HCT116 (cell line): ENCODE measurements around the gene MAGEA12. TPM values are rescaled to one million over a fixed set of nuclear protein-coding genes. Genes with fewer than 3 reads are reported as not detected.

Experiments used
- ATAC-seq: fragments of 200-7000 bp; cut with Tn5 transposase; 2 replicates; pipeline ENCODE4 v1.9.1; 2020; ENCODE audit warnings: mild to moderate bottlenecking, moderate library complexity
- Bru-seq: library from RNA; stranded (reverse); fragments of 400-500 nt; gene quantifications from one replicate; lab custom pipeline; 2021; lab: Mats Ljungman, UMichigan
- BruChase-seq, 2 experiments: library from RNA; stranded (reverse); fragments of 400-500 nt; gene quantifications; one replicate each; lab custom pipeline; 2021; lab: Mats Ljungman, UMichigan
- BruUV-seq: library from RNA; stranded (reverse); fragments of 400-500 nt; replicated peaks from 2 replicates; lab custom pipeline; 2021; lab: Mats Ljungman, UMichigan
- CTCF ChIA-PET: fragments of 300-600 bp; sonication (Branson Sonifier 250); formaldehyde crosslinking; loops from one replicate; lab custom pipeline; 2021; ENCODE audit warnings: antibody characterized with exemption; lab: Charles Lee
- POLR2A ChIA-PET: fragments of 300-600, 350-600 bp; sonication (Branson Sonifier 250); formaldehyde crosslinking; loops from one replicate; lab custom pipeline; 2021; ENCODE audit warnings: antibody characterized with exemption; lab: Charles Lee
- RAD21 ChIA-PET, 2 experiments: fragments of 300-600 bp; sonication (Branson Sonifier 250); formaldehyde crosslinking; loops; one replicate each; lab custom pipeline; 2023; ENCODE audit warnings: low total read pairs in 2 of 2; ENCODE audit not compliant: uncharacterized antibody in 2 of 2, unreplicated experiment in 2 of 2, low non-redundant PET in 1 of 2; lab: Charles Lee
- DNase-seq: peaks from one replicate; pipeline ENCODE4 v3.0.0-alpha.2; 2010; ENCODE audit warnings: low read depth, low spot score
- H2AFZ ChIP-seq: fragments of 200-600 bp; shearing (Covaris generic), sonication (generic); 2 replicates; pipeline ENCODE4 v1.6.1; 2017; ENCODE audit warnings: low read depth, mixed run types, mixed read lengths, antibody characterized with exemption, low read length; ENCODE audit not compliant: poor library complexity, severe bottlenecking
- H3K27ac ChIP-seq: 2 replicates; pipeline ENCODE4 v1.5.1; 2012; ENCODE audit warnings: low read depth, low read length
- H3K27me3 ChIP-seq: fragments of 200-600 bp; sonication (generic); 2 replicates; pipeline ENCODE4 v1.6.1; 2016; ENCODE audit warnings: mixed run types, low read length, mixed read lengths; ENCODE audit not compliant: insufficient read depth
- H3K36me3 ChIP-seq, 2 experiments: fragments of 200-500 bp in 1 of 2; fragments of 200-600 bp in 1 of 2; sonication (Bioruptor generic) in 1 of 2; sonication (generic) in 1 of 2; 2 replicates each; pipeline versions ENCODE4 v1.5.1 to v1.6.1; 2014 to 2016; ENCODE audit warnings: low read length in 2 of 2, inconsistent platforms in 1 of 2, mixed read lengths in 1 of 2, mixed run types in 1 of 2; ENCODE audit not compliant: insufficient read depth in 2 of 2, control insufficient read depth in 1 of 2
- H3K4me1 ChIP-seq, 2 experiments: fragments of 200-600 bp in 1 of 2; sonication (generic) in 1 of 2; 2 replicates each; pipeline versions ENCODE4 v1.5.1 to v1.6.1; 2012 to 2017; ENCODE audit warnings: low read length in 2 of 2, inconsistent platforms in 1 of 2, mild to moderate bottlenecking in 1 of 2, mixed read lengths in 1 of 2, mixed run types in 1 of 2, moderate library complexity in 1 of 2; ENCODE audit not compliant: insufficient read depth in 2 of 2, control insufficient read depth in 1 of 2
- H3K4me2 ChIP-seq: fragments of 200-600 bp; sonication (generic); 2 replicates; pipeline ENCODE4 v1.6.1; 2017; ENCODE audit warnings: mixed run types, low read length, mixed read lengths
- H3K4me3 ChIP-seq, 2 experiments: fragments of 200-600 bp in 1 of 2; sonication (generic) in 1 of 2; replicated peaks in 1 of 2; 2 replicates each; pipeline ENCODE4 v1.5.1; 2011 to 2016; ENCODE audit warnings: low read length in 2 of 2, control low read depth in 1 of 2, low read depth in 1 of 2, mild to moderate bottlenecking in 1 of 2, mixed read lengths in 1 of 2, mixed run types in 1 of 2
- H3K79me2 ChIP-seq: fragments of 200-600 bp; sonication (generic); 2 replicates; pipeline ENCODE4 v1.6.1; 2017; ENCODE audit warnings: mild to moderate bottlenecking, mixed run types, low read length, moderate library complexity, mixed read lengths; ENCODE audit not compliant: insufficient read depth
- H3K9ac ChIP-seq: fragments of 200-600 bp; sonication (generic); 2 replicates; pipeline ENCODE4 v1.6.1; 2016; ENCODE audit warnings: low read length, mixed read lengths
- H3K9me2 ChIP-seq: fragments of 200-600 bp; sonication (generic), shearing (Covaris generic); 2 replicates; pipeline ENCODE4 v1.6.1; 2017; ENCODE audit warnings: mixed run types, mild to moderate bottlenecking, moderate library complexity; ENCODE audit not compliant: insufficient read depth
- H3K9me3 ChIP-seq, 2 experiments: fragments of 200-500 bp in 1 of 2; fragments of 200-600 bp in 1 of 2; sonication (Bioruptor generic) in 1 of 2; sonication (generic) in 1 of 2; 2 replicates each; pipeline ENCODE4 v1.6.1; 2014 to 2017; ENCODE audit warnings: low read length in 2 of 2, mixed read lengths in 2 of 2, inconsistent platforms in 1 of 2, low read depth in 1 of 2, mild to moderate bottlenecking in 1 of 2, mixed run types in 1 of 2, moderate library complexity in 1 of 2; ENCODE audit not compliant: control insufficient read depth in 1 of 2, insufficient read depth in 1 of 2
- H4K20me1 ChIP-seq: fragments of 200-600 bp; sonication (generic), shearing (Covaris generic); 2 replicates; pipeline ENCODE4 v1.6.1; 2017; ENCODE audit warnings: mixed run types, mild to moderate bottlenecking, moderate library complexity; ENCODE audit not compliant: insufficient read depth
- CBX3 ChIP-seq: IDR thresholded peaks from 2 replicates; pipeline ENCODE4 v1.6.1; 2012; ENCODE audit warnings: low read depth
- CTCF ChIP-seq, 3 experiments: fragments of 200-600 bp in 1 of 3; sonication (generic) in 1 of 3; IDR thresholded peaks in 2 of 3; conservative IDR thresholded peaks in 1 of 3; 2 replicates each; pipeline ENCODE4 v1.5.1; 2012 to 2017; ENCODE audit warnings: low read depth in 2 of 3, low read length in 2 of 3, antibody characterized with exemption in 1 of 3, borderline replicate concordance in 1 of 3, control low read depth in 1 of 3, mild to moderate bottlenecking in 1 of 3, mixed read lengths in 1 of 3, mixed run types in 1 of 3, moderate library complexity in 1 of 3; ENCODE audit not compliant: insufficient read depth in 1 of 3
- EGR1 ChIP-seq: IDR thresholded peaks from 2 replicates; pipeline ENCODE4 v1.6.1; 2012; ENCODE audit warnings: low read depth
- EZH2 ChIP-seq: fragments of 200-600 bp; sonication (generic); IDR thresholded peaks from 2 replicates; pipeline ENCODE4 v1.6.1; 2017; ENCODE audit warnings: antibody characterized with exemption, mixed run types
- EZH2phosphoT487 ChIP-seq: fragments of 200-600 bp; IDR thresholded peaks from 2 replicates; pipeline ENCODE4 v1.6.1; 2018; ENCODE audit warnings: antibody characterized with exemption, borderline replicate concordance
- FOSL1 ChIP-seq: IDR thresholded peaks from 2 replicates; pipeline ENCODE4 v1.6.1; 2012; ENCODE audit warnings: low read depth
- JUND ChIP-seq: IDR thresholded peaks from 2 replicates; pipeline ENCODE4 v1.6.1; 2012
- POLR2AphosphoS5 ChIP-seq: IDR thresholded peaks from 2 replicates; pipeline ENCODE4 v1.6.1; 2011; ENCODE audit warnings: mild to moderate bottlenecking, low read depth, low read length, moderate library complexity
- RAD21 ChIP-seq: IDR thresholded peaks from 2 replicates; pipeline ENCODE4 v1.6.1; 2012; ENCODE audit warnings: low read depth, mild to moderate bottlenecking
- REST ChIP-seq: IDR thresholded peaks from 2 replicates; pipeline ENCODE4 v1.6.1; 2012; ENCODE audit warnings: low read depth
- SRF ChIP-seq: IDR thresholded peaks from 2 replicates; pipeline ENCODE4 v1.6.1; 2012; ENCODE audit warnings: low read depth
- TCF7L2 ChIP-seq: IDR thresholded peaks from 2 replicates; pipeline ENCODE4 v1.7.0; 2011; ENCODE audit warnings: borderline replicate concordance, inconsistent platforms; ENCODE audit not compliant: insufficient read depth, insufficient read length; ENCODE audit errors: extremely low read depth
- YY1 ChIP-seq: IDR thresholded peaks from 2 replicates; pipeline ENCODE4 v1.6.1; 2011; ENCODE audit warnings: low read length, low read depth, moderate library complexity, mild to moderate bottlenecking; ENCODE audit not compliant: insufficient replicate concordance; ENCODE audit errors: extremely low read depth
- ZBTB33 ChIP-seq: IDR thresholded peaks from 2 replicates; pipeline ENCODE4 v1.6.1; 2011; ENCODE audit warnings: mild to moderate bottlenecking, low read length, moderate library complexity; ENCODE audit not compliant: insufficient replicate concordance; ENCODE audit errors: extremely low read depth
- ZFX ChIP-seq: fragments of 450-650 bp; IDR thresholded peaks from 2 replicates; pipeline ENCODE4 v1.6.1; 2017
- ZNF274 ChIP-seq: fragments of 200-500 bp; sonication (Bioruptor generic); IDR thresholded peaks from 2 replicates; pipeline ENCODE4 v1.6.1; 2014; ENCODE audit warnings: mild to moderate bottlenecking, low read depth, low read length, inconsistent platforms
- intact Hi-C: fragments of 100-400 bp; cut with micrococcal nuclease; formaldehyde crosslinking; loops from 2 replicates; pipeline ENCODE4 v1.10.0; 2022
- long read RNA-seq: library from polyadenylated mRNA; unstranded; transcript quantifications from one replicate; pipeline ENCODE4 v2.0.0, GENCODE V29; 2021; ENCODE audit not compliant: unreplicated experiment
- polyA plus RNA-seq: library from polyadenylated mRNA; unstranded; fragments of >200 nt; gene quantifications from 2 replicates; pipeline ENCODE4 v1.2.1, GENCODE V29; 2012; ENCODE audit warnings: missing spikeins
- total RNA-seq: library from RNA; stranded (reverse); gene quantifications from one replicate; pipeline ENCODE4 v1.2.1, GENCODE V29; 2021; ENCODE audit not compliant: unreplicated experiment

Gene MAGEA12
- total RNA-seq (not detected), Bru-seq, nascent RNA (not detected), BruChase-seq, experiment 1, labeled RNA remaining after a 6-hour chase (percentile 19 among the genes with signal in this experiment), BruChase-seq, experiment 2, labeled RNA remaining after a 2-hour chase (not detected)
- 0.04 TPM in 1 of 2 replicates, not detected in the other for polyA plus RNA-seq
- long read RNA-seq, result 0 reads

- Histone ChIP-seq H3K27me3 (no peaks in the 10 kb centered on the region), H4K20me1 (no peaks in the 10 kb centered on the region), H3K9ac (peak within 1 kb of the TSS; percentile 36; the same call in 1 of the 2 replicates), H3K9me3 (no peaks in the 10 kb centered on the region), H3K79me2 (no peaks in the 10 kb centered on the region), H3K9me2 (no peaks in the 10 kb centered on the region), H2AFZ (no peak within 1 kb of the TSS), H3K4me3 (peak within 1 kb of the TSS; percentile 35; a peak in 3 of 4 replicates), H3K36me3 (no peaks in the 10 kb centered on the region), H3K27ac (no peak within 1 kb of the TSS), H3K4me2 (no peak within 1 kb of the TSS), H3K4me1 (no peaks in the 10 kb centered on the region)
- intact Hi-C loops, result no loop called here
- ChIA-PET RAD21 (no interaction called here), CTCF (no interaction called here), POLR2A (no interaction called here)
- no peak for ATAC-seq
- TF ChIP-seq REST, result no peak
- no peak for TF ChIP-seq CBX3
- TF ChIP-seq RAD21, result no peak
- no peak for TF ChIP-seq CTCF (IDR thresholded peaks at IDR 0.05 in 2 of 3, conservative IDR thresholded peaks at IDR 0.05 in 1 of 3; ENCODE audit: borderline replicate concordance in 1 of 3, insufficient read depth in 1 of 3, low read depth in 2 of 3, low read length in 2 of 3)
- no peak for TF ChIP-seq ZFX
- TF ChIP-seq TCF7L2, result no peak
- TF ChIP-seq EGR1, result no peak
- TF ChIP-seq EZH2phosphoT487, result no peak
- TF ChIP-seq ZNF274, result no peak
- no peak for TF ChIP-seq JUND
- TF ChIP-seq POLR2AphosphoS5, result no peak
- no peak for TF ChIP-seq EZH2
- TF ChIP-seq SRF, result no peak
- TF ChIP-seq YY1, result no peak
- TF ChIP-seq ZBTB33, result no peak
- TF ChIP-seq FOSL1, result no peak
- no peak for DNase-seq
- no TSS peak for BruUV-seq
Measured at GRCh38 chrX:152733261-152733975, at the start of gene MAGEA12, which contains the start of gene CSAG1. TSS of gene MAGEA12 (plus strand) at chrX:152733757. CDS start at chrX:152736162, 2,405 bp downstream. TSS of gene CSAG1 (minus strand) at chrX:152733721. CDS start at chrX:152732460, 1,261 bp downstream.
